K562 (cell line): ENCODE data around the gene GLDC. TPM values are rescaled to one million over a fixed set of nuclear protein-coding genes. Genes with fewer than 3 reads are reported as not detected.

Experiments used
- CBX3 ChIP-seq, 2 experiments: IDR thresholded peaks; 1 replicate in 1 of 2; 2 replicates in 1 of 2; pipeline ENCODE4 v1.6.1; 2012; ENCODE audit warnings: inconsistent platforms in 2 of 2, low read length in 2 of 2, borderline replicate concordance in 1 of 2, control low read depth in 1 of 2
- E2F8 ChIP-seq: fragments of 450-650 bp; IDR thresholded peaks from 2 replicates; pipeline ENCODE4 v1.7.1; 2018; ENCODE audit warnings: mild to moderate bottlenecking, low read depth; ENCODE audit not compliant: partially characterized antibody
- HDAC3 ChIP-seq: fragments of 450-650 bp; IDR thresholded peaks from 2 replicates; pipeline ENCODE4 v1.6.1; 2018; ENCODE audit warnings: borderline replicate concordance, mild to moderate bottlenecking, moderate library complexity; ENCODE audit not compliant: partially characterized antibody
- KLF1 ChIP-seq: fragments of 450-650 bp; IDR thresholded peaks from 2 replicates; pipeline ENCODE4 v1.6.1; 2016; ENCODE audit warnings: missing genetic modification characterization, missing compliant biosample characterization
- MITF ChIP-seq: IDR thresholded peaks from 2 replicates; pipeline ENCODE4 v1.6.1; 2014; ENCODE audit warnings: antibody characterized with exemption
- PPARD ChIP-seq: fragments of 250-450 bp; sonication (Bioruptor Pico); IDR thresholded peaks from 2 replicates; pipeline ENCODE4 v1.8.0; 2022; ENCODE audit warnings: inconsistent platforms, mild to moderate bottlenecking, moderate library complexity
- SMAD3 ChIP-seq: fragments of 450-650 bp; formaldehyde crosslinking; conservative IDR thresholded peaks from 2 replicates; pipeline ENCODE4 v1.4.0; 2020; ENCODE audit warnings: mild to moderate bottlenecking
- TEAD1 ChIP-seq, 2 experiments: fragments of 450-650 bp in 1 of 2; sonication (generic) in 1 of 2; formaldehyde crosslinking; IDR thresholded peaks; 2 replicates each; pipeline versions ENCODE4 v1.4.0 to v1.8.0; 2020 to 2022; ENCODE audit warnings: mild to moderate bottlenecking in 2 of 2, missing genetic modification reagents in 1 of 2
- ZNF780A ChIP-seq: fragments of 250-450 bp; sonication (Bioruptor Pico); IDR thresholded peaks from 2 replicates; pipeline ENCODE4 v1.5.0; 2021; ENCODE audit warnings: mild to moderate bottlenecking
- polyA plus RNA-seq, 8 experiments: library from polyadenylated mRNA; depleted of rRNA in 4 of 8; stranded (reverse) in 5 of 8; unstranded in 3 of 8; fragments of >200 nt; fragmentation: Nextera tagmentation in 2 of 8; fragmentation: Illumina TruSeq in 1 of 8; extraction: Ambion mirVana in 2 of 8; extraction: Trizol in 1 of 8; gene quantifications; 2 replicates each; pipeline versions ENCODE4 v1.2.1 to v1.2.3, GENCODE V29; 2011 to 2014; ENCODE audit warnings: inconsistent platforms in 1 of 8, missing spikeins in 1 of 8
- total RNA-seq, 7 experiments: library from RNA; depleted of rRNA in 6 of 7; stranded (reverse); fragments of >200 nt in 6 of 7; fragmentation: Illumina TruSeq in 2 of 7; extraction: Trizol in 2 of 7; gene quantifications; 2 replicates each; pipeline versions ENCODE4 v1.2.1 to v1.2.3, GENCODE V29; 2011 to 2021; ENCODE audit warnings: low replicate concordance in 1 of 7

Gene GLDC
- total and polyA plus RNA-seq, 9 of the 15 experiments (the other 6 are each of a cell fraction or from before 2014, with no cell fraction given), result 0.03 to 0.27 (median 0.08) TPM; not detected in 6

DNA sequence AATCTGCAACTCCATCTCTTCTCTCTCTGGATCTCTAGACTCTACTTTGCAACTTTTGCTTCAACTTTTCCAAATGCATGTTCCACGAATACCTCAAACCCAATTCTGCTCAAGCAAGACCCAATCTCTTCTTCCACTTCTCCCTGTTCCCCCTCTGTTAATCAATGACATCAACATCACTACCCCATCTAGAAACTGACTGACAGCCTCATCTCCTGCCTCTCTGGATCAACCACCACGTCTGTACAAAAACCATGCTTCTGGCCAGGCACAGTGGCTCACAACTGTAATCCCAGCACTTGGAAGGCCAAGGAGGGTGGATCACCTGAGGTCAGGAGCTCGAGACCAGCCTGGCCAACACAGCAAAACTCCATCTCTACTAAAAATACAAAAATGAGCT, 12.2 kb downstream of the GLDC start (continued):
- no peak for TF ChIP-seq PPARD (CRISPR knock-in tag)
- TF ChIP-seq CBX3 (IDR thresholded peaks at IDR 0.05; ENCODE audit: borderline replicate concordance in 1 of 2, low read length in 2 of 2), result no peak
- no peak for TF ChIP-seq HDAC3
- no peak for TF ChIP-seq SMAD3
- TF ChIP-seq KLF1 (tag), result no peak
- TF ChIP-seq MITF, result no peak
- no peak for TF ChIP-seq E2F8
- no peak for TF ChIP-seq ZNF780A (CRISPR knock-in tag)
- TF ChIP-seq TEAD1 (CRISPR knock-in tag; IDR thresholded peaks at IDR 0.05), result no peak
